ENCODE data around the gene NEURL3.
"Not testable (repeated sequence)": the region's sequence is repeated elsewhere in the genome, so short reads cannot be mapped to it uniquely, and the experiment has no call there.

Gene NEURL3

GRCh38 chr2:96477458-96477857, 27.7 kb downstream of the NEURL3 start:
- no peak for DNase-seq

- DNase-seq = no peak
Observed at GRCh38 chr2:96471772-96472171, 33.4 kb downstream of the NEURL3 start.

GRCh38 chr2:96470636-96471035, 34.5 kb downstream of the NEURL3 start:
- DNase-seq = no peak

- no peak for DNase-seq
Observed at GRCh38 chr2:96470109-96470508, 35.0 kb downstream of the NEURL3 start.

- DNase-seq = no peak
Observed at GRCh38 chr2:96468904-96469303, 36.3 kb downstream of the NEURL3 start.

- no peak for DNase-seq
Observed at GRCh38 chr2:96464651-96465050, 40.5 kb downstream of the NEURL3 start.

- no peak for DNase-seq
Observed at GRCh38 chr2:96464061-96464460, 41.1 kb downstream of the NEURL3 start.

- DNase-seq = no peak
Observed at GRCh38 chr2:96463119-96463518, 42.0 kb downstream of the NEURL3 start.

GRCh38 chr2:96461616-96462015, 43.5 kb downstream of the NEURL3 start:
- DNase-seq = not testable (repeated sequence)

GRCh38 chr2:96452053-96452452, 53.1 kb downstream of the NEURL3 start:
- DNase-seq = no peak

GRCh38 chr2:96449637-96450036, 55.5 kb downstream of the NEURL3 start:
- no peak for DNase-seq

- DNase-seq = no peak
Observed at GRCh38 chr2:96449174-96449573, 56.0 kb downstream of the NEURL3 start.

GRCh38 chr2:96447726-96448125, 57.4 kb downstream of the NEURL3 start:
- no peak for DNase-seq

Data from cerebellar nuclear complex (tissue), 1 donor.